Measurements from ENCODE around the gene ANAPC1.
"Not testable (repeated sequence)": the region's sequence is repeated elsewhere in the genome, so short reads cannot be mapped to it uniquely, and the experiment has no call there.

Gene ANAPC1

GRCh38 chr2:111918383-111918806 lies 34.4 kb upstream of the ANAPC1 start:
- H4K20me1 ChIP-seq (ENCODE audit: insufficient read depth, low read length, poor library complexity, severe bottlenecking): no peaks in the 10 kb centered on the region
- H3K4me2 ChIP-seq (ENCODE audit: low read depth, low read length, poor library complexity, severe bottlenecking): no peak overlapping the region
- no peaks in the 10 kb centered on the region for H3F3A ChIP-seq (ENCODE audit: low read depth)
- peaks cover 8% of the 10 kb centered on the region for H3K4me1 ChIP-seq (ENCODE audit: insufficient read depth, low read length, poor library complexity, severe bottlenecking)
- no peaks in the 10 kb centered on the region for H3K9me3 ChIP-seq (ENCODE audit: insufficient read depth, low read depth, low read length)
- no peaks in the 10 kb centered on the region for H3K27me3 ChIP-seq (ENCODE audit: insufficient read depth, low read length, poor library complexity, severe bottlenecking)
- no peaks in the 10 kb centered on the region for H3K36me3 ChIP-seq (ENCODE audit: insufficient read depth, low read length)
- no peak overlapping the region for H3K4me3 ChIP-seq (ENCODE audit: low read length, poor library complexity, severe bottlenecking)
- TF ChIP-seq CTCF (conservative IDR thresholded peaks at IDR 0.05; ENCODE audit: low read length) (no peak), EZH2phosphoT487 (IDR thresholded peaks at IDR 0.05; ENCODE audit: borderline replicate concordance) (no peak)
- no peaks in the 10 kb centered on the region for H3K9me2 ChIP-seq (replicated peaks; ENCODE audit: low read depth, low read length)
- no peaks in the 10 kb centered on the region for H3K79me2 ChIP-seq (ENCODE audit: insufficient read depth, low read length)
- H2AFZ ChIP-seq (ENCODE audit: low read length): no peak overlapping the region
- H3K9ac ChIP-seq (ENCODE audit: low read depth, low read length, poor library complexity, severe bottlenecking): no peak overlapping the region

DNA sequence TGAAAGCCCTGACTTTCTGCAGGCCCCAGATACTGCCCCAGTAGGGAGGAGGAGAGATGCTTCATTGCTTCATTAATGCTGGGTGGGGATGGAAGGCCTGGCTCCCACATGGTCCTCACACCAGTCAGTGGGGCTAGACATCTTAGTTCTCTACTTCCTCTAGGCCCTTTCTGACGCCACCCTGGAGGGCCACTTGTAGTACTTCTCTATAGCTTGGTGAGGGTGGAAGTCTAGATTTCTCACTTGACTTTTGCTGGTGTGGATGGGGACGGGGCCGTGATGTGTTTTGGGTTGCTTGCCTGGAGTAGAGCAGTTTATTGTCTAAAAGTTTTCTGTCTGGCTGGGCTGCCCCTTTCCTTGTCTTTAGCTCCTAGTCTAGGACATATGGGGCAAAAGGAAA lies 33.1 kb upstream of the ANAPC1 start:
- no peak for TF ChIP-seq CTCF (conservative IDR thresholded peaks at IDR 0.05; ENCODE audit: low read length)
- no peak for TF ChIP-seq EZH2phosphoT487 (IDR thresholded peaks at IDR 0.05; ENCODE audit: borderline replicate concordance)
- Histone ChIP-seq H3K9ac (ENCODE audit: low read depth, low read length, poor library complexity, severe bottlenecking) (no peak overlapping the region), H3K4me1 (ENCODE audit: insufficient read depth, low read length, poor library complexity, severe bottlenecking) (peaks cover 8% of the 10 kb centered on the region), H3K9me3 (ENCODE audit: insufficient read depth, low read depth, low read length) (no peaks in the 10 kb centered on the region), H3K4me2 (ENCODE audit: low read depth, low read length, poor library complexity, severe bottlenecking) (no peak overlapping the region), H3K9me2 (replicated peaks; ENCODE audit: low read depth, low read length) (no peaks in the 10 kb centered on the region), H3K36me3 (ENCODE audit: insufficient read depth, low read length) (no peaks in the 10 kb centered on the region), H4K20me1 (ENCODE audit: insufficient read depth, low read length, poor library complexity, severe bottlenecking) (no peaks in the 10 kb centered on the region), H3F3A (ENCODE audit: low read depth) (no peaks in the 10 kb centered on the region), H3K79me2 (ENCODE audit: insufficient read depth, low read length) (no peaks in the 10 kb centered on the region), H3K27me3 (ENCODE audit: insufficient read depth, low read length, poor library complexity, severe bottlenecking) (no peaks in the 10 kb centered on the region), H2AFZ (ENCODE audit: low read length) (no peak overlapping the region), H3K4me3 (ENCODE audit: low read length, poor library complexity, severe bottlenecking) (no peak overlapping the region)

- H3K36me3 ChIP-seq (ENCODE audit: insufficient read depth, low read length): no peaks in the 10 kb centered on the region
- no peak overlapping the region for H3K4me2 ChIP-seq (ENCODE audit: low read depth, low read length, poor library complexity, severe bottlenecking)
- H3K9me2 ChIP-seq (replicated peaks; ENCODE audit: low read depth, low read length): no peaks in the 10 kb centered on the region
- no peaks in the 10 kb centered on the region for H3K27me3 ChIP-seq (ENCODE audit: insufficient read depth, low read length, poor library complexity, severe bottlenecking)
- H3K79me2 ChIP-seq (ENCODE audit: insufficient read depth, low read length): 0 out of 2 replicates have a peak, but pooled peaks cover 4% of the 10 kb centered on the region
- H3K4me3 ChIP-seq (ENCODE audit: low read length, poor library complexity, severe bottlenecking): no peak overlapping the region
- TF ChIP-seq EZH2phosphoT487 (IDR thresholded peaks at IDR 0.05; ENCODE audit: borderline replicate concordance) (no peak), CTCF (conservative IDR thresholded peaks at IDR 0.05; ENCODE audit: low read length) (no peak)
- H3K9ac ChIP-seq (ENCODE audit: low read depth, low read length, poor library complexity, severe bottlenecking): no peak overlapping the region
- peaks cover 3% of the 10 kb centered on the region for H3K4me1 ChIP-seq (ENCODE audit: insufficient read depth, low read length, poor library complexity, severe bottlenecking)
- no peaks in the 10 kb centered on the region for H4K20me1 ChIP-seq (ENCODE audit: insufficient read depth, low read length, poor library complexity, severe bottlenecking)
- no peaks in the 10 kb centered on the region for H3F3A ChIP-seq (ENCODE audit: low read depth)
- no peak overlapping the region for H2AFZ ChIP-seq (ENCODE audit: low read length)
- no peaks in the 10 kb centered on the region for H3K9me3 ChIP-seq (ENCODE audit: insufficient read depth, low read depth, low read length)
Observed at GRCh38 chr2:111912547-111912946, 28.6 kb upstream of the ANAPC1 start.

GRCh38 chr2:111911295-111911977 lies 27.4 kb upstream of the ANAPC1 start:
- H3K9me2 ChIP-seq (replicated peaks; ENCODE audit: low read depth, low read length); H4K20me1 ChIP-seq (ENCODE audit: insufficient read depth, low read length, poor library complexity, severe bottlenecking); H3K4me3 ChIP-seq (ENCODE audit: low read length, poor library complexity, severe bottlenecking); H3K9me3 ChIP-seq (ENCODE audit: insufficient read depth, low read depth, low read length); H3K4me1 ChIP-seq (ENCODE audit: insufficient read depth, low read length, poor library complexity, severe bottlenecking); H3K9ac ChIP-seq (ENCODE audit: low read depth, low read length, poor library complexity, severe bottlenecking); H3K4me2 ChIP-seq (ENCODE audit: low read depth, low read length, poor library complexity, severe bottlenecking); H3F3A ChIP-seq (ENCODE audit: low read depth); H3K36me3 ChIP-seq (ENCODE audit: insufficient read depth, low read length); H3K27me3 ChIP-seq (ENCODE audit: insufficient read depth, low read length, poor library complexity, severe bottlenecking); H3K79me2 ChIP-seq (ENCODE audit: insufficient read depth, low read length); H2AFZ ChIP-seq (ENCODE audit: low read length): not testable (repeated sequence)
